Endothelial cell of hepatic sinusoid (primary cell): ENCODE data around the gene TFDP2.
"Not testable (repeated sequence)": the region's sequence is repeated elsewhere in the genome, so short reads cannot be mapped to it uniquely, and the experiment has no call there.

ENCODE experiments used
- in situ Hi-C: cut with HindIII; loops from 2 replicates; pipeline ENCODE4 v1.10.0; 2017; ENCODE audit warnings: low sequenced_read_pairs

Gene TFDP2

DNA sequence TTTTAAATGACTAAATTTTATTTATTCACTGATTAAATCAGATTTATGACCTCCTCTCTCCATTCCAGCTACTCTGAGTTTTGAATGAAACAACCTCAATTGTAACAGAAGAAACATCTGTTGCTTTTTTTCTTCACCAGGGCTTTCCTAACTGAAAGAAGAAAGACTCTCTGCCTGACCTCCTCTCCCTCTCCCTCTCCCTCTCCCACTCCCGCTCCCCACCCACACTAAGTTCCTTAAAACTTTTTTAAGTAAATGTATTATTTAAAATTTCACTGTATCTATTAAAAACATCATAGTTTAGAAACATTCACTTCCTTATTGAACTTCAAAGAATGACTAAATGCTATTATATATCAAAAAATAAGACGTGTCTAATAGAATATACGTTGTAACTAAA is 122.0 kb downstream of the TFDP2 start:
- in situ Hi-C loops, result no loop called here

DNA sequence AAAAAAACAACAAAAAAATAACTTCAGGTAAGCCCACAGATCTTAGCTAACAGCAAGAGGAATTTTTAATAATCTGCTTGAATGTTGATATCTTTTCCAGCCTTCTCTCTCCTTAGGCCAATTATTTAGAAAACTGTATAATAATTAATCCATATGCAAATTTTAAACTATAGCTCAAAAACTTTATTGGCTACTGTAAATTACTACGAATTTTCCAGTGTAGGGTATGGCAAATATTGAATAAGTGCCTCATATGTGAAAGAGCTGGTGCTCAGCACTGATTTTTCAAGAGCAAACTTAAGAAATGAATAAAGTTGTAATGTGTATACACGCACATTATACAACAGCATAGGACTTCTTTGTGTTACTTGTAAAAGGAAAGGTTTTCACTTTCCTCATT is 123.0 kb downstream of the TFDP2 start:
- in situ Hi-C loops, result no loop called here

DNA sequence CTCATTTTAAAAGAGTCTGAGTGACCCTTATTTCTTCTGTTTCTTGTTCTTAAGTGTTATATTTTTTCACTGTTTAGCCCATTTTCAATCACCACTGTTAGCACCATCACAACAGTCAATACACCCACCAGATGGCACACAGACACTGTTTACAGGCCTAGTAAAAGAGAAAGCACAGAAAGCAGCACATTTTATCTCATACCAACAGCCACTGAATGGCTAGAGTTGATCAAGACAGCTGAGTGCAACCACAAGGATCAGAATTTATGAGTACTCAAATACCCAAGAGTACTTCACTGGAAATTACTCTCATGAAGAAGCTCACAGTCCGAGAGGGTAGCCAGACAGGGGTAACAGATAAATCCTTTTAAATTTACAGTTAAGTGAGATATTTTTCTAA is 127.0 kb downstream of the TFDP2 start:
- in situ Hi-C loops, result no loop called here

DNA sequence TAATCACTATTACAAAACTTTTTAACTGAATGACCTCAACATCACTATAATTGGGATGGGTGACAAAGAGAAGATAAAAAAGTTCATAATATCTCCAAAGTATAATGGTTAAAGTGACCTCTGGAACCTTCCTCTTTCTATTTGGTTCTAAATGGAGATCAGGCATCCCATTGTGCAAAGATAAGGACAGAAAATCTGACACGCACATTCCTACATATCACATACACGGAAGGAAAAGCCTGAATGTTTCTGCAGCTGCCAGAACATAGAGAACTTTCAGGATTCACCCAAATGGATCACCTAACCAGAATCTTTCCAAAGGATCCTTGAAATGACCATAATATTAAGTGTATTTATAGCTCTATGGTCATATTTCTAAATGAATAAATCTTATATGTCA is 128.2 kb downstream of the TFDP2 start:
- in situ Hi-C loops, result no loop called here

DNA sequence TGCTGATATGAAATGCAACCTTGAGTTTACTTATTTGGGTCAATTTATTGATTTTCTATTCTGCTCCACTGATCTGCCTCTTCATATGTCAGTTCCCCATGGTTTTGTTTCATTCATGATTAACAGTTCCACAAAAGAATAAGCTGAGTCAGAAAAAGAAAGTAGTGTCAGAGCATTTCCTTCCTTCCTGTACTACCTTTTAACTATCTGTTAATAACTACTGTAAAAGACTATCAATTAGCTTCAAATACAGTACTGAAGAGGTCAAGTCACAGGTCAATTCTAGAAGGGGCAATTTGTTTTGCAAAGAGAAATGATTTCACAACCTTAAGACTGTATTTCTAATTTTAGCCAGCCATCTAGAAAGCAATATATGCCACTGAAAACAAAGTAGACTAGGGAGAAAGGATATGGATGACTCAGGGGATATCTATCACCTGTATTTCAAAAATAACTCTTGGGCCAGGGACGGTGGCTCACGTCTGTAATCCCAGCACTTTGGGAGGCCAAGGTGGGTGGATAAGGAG is 129.5 kb downstream of the TFDP2 start:
- in situ Hi-C loops, result no loop called here

DNA sequence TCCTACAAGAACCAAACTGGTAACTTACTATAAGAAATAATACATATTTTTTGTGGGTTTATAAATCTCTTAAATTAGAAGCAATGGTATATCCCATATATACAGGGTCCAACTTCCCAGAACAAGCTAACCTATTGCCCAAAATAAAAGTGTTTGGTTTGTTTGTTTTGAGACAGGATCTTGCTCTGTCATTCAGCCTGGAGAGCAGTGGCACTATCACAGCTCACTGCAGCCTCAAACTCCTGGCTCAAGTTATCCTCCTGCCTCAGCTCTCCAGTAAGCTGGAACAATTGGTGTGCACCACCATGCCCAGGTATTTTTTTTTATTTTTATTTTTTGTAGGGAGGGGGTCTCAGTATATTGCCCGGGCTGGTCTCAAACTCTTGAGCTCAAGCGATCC is 135.4 kb downstream of the TFDP2 start:
- in situ Hi-C loops, result no loop called here

DNA sequence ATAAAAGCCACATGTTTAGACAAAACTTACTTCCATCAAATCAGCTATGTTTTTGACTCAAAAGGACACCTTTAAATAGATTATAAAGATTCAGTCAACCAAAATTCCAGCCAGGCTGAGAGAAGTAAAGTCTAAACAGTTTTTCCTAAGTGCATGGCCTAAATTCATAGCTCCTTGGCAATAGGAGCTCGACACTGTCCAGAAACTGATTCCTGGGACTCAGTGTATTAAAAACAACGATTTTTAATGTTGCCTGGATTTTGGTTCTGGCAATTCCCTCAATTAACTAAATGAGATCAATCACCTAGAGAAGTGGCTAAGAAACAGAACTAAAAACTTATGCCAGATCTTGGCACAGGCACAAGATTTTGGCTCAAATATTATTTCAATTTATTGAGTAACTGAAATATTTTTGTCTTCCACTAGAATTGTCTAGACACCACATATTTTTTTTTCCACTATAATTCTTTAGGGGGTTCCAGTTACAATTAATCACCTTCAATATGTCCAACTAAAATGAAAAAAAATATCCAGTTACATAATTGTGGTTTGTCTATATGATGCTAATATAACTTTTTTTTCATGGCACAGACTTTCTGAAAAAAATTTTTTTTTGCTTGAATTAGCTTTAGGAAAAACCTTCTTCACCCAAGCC is 135.9 kb downstream of the TFDP2 start:
- in situ Hi-C loops, result no loop called here

DNA sequence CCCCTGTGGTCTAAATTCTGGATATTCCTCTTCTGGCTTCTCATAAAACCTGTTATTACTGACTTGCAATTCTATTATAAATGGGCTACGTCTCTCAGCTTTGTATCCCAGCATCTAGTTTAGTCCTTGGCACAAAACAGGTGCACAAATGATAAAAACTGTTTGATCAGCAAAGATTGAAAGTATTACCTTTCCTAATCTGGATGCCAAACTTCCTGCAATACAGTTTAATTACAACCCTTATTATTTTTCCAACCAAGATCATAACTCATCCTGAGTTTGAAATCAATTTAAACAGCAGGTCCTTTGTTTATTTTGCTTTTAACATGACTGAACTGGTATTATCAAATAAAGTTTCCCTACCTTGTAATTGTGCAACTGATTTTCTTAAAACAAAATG is 140.3 kb downstream of the TFDP2 start:
- in situ Hi-C loops, result no loop called here

DNA sequence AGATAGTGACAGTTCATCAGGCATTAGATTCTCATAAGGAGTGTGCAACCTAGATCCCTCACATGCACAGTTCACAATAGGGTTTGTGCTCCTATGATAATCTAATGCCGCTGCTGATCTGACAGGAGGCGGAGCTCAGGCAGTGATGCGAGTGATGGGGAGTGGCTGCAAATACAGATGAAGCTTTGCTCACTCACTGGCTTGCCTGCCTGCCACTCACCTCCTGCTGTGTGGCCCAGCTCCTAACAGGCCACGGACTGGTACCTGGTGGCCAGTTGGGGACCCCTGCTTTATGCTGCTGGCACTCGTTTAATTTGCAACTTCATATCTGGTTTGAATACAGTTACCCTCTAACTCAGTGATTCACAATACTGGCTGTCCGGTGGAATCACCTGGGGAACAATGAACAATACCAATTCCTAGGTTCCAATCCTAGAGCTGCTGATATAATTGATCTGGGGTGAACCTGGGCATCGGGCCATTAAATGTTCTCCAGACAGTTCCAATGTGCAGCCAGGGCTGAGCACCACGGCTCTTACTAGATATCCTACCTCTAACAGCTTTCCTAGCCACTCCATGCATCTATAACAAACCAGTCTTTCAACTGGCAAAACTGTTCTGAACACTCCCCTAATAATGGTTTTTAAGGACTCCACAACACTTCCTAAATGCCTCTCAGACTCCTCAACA is 141.5 kb downstream of the TFDP2 start:
- in situ Hi-C loops, result no loop called here

DNA sequence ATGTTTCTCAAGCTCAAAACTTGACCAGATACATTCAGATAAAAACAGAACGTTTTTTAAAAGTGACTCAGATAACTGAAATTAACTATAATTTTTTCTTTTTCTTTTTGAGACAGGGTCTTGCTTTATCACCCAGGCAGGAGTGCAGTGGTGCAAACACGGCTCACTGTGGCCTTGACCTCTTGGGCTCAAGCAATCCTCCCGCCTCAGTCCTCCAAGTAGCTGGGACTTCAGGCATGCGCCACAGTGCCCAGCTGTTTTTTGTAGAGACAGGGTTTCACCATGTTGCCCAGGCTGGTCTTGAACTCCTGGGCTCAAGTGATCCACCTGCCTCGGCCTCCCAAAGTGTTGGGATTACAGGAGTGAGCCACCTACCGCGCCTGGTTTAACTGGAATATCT is 144.4 kb downstream of the TFDP2 start:
- in situ Hi-C loops, result not testable (repeated sequence)

DNA sequence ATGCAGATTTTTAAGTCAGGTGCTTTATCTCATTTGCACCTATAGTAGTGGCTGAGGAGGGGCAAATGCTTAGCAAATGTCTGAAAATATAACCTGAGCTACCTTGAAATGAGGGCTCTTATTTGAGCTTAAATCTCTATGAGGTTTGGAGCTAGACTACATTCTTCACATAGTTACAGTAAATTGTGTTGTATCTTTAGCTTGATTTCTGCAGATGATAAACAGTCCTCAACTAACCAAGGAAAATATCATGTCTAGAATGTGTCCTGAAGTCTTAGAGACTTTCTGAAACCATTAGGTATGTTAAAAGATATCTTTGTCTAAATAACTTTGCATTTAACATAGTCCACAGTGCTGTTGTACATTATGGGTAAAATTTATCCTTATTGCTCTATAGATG is 145.3 kb downstream of the TFDP2 start:
- in situ Hi-C loops, result no loop called here

DNA sequence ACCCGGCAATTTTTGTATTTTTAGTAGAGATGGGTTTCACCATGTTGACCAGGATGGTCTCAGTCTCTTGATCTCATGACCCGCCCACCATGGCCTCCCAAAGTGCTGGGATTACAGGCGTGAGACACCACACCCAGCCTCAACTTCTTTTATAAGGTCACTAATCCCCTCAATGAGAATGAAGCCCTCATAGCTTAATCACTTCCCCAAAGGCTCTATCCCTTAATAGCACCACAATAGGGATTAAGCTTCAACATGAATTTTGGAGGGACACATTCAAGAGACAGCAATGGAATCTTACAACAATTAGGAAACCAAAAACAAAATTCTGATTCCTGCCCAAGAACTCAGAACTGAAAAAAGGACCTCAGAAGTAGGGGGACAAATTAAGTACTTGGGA is 146.1 kb downstream of the TFDP2 start:
- in situ Hi-C loops, result no loop called here

DNA sequence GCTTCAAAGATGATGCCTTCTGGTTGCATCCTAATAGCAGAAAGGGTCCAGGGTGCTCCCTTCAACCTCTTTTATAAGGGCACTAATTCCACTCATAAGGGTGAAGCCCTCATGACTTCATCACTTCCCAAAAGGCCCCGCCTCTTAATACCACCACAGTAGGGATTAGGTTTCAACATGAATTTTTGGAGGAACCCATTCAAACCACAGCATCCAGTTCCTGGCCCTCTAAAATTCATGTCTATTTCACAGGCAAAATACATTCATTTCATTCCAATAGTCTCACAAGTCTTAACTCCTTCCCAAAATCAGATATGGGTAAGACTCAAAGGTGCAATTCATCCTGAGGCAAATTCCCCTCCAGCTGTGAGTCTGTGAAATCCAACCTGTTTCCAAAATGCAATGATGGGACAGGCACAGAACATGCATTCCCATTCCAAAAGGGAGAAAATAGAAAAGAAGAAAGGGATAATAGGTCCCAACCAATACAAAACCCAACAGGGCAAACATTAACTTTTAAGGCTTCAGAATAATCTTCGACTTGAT is 148.9 kb downstream of the TFDP2 start:
- in situ Hi-C loops, result no loop called here

DNA sequence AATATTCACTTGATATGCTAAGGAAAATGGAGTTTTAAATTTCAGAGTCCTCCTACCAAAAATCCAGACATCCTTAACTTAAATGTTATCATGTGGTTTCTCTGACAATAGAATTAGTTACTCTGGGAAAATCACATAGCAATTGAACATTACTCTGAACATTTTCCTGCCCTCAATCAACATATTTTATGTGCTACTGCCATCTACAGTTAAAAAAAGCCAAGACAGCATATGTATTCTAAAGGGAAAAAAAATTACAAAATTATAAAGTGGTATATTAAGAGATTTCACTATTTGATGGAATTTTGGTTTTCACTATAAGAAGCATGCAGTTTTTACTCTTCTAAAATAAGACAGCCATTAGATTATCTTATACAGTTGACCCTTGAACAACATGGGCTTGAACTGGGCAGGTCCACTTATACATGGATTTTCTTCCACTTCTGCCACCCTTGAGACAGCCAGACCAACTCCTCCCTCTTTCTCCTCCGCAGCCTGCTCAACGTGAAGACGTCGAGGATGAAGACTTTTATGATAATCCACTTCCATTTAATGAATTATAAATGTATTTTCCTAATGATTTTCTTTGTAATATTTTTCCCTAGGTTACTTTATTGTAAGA is 150.6 kb downstream of the TFDP2 start:
- in situ Hi-C loops, result no loop called here

DNA sequence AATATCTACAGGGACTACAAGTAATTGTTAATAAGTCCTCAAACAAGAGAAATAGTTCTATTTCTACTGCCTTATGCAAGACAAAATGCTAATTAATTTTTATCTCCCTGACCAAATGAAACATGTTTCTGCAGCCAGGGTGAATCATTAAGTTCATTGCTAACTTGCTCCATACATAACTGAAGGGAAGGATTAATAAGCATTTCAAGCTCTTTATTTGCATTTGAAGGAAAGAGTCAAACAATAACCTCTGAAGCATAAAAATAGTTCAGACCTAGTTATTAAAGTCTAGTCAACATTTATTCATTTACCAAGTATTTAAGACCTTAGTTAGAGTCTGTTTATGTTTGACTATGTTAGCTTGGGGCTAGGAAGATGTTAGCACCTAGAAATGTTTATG is 152.9 kb downstream of the TFDP2 start:
- in situ Hi-C loops, result no loop called here

DNA sequence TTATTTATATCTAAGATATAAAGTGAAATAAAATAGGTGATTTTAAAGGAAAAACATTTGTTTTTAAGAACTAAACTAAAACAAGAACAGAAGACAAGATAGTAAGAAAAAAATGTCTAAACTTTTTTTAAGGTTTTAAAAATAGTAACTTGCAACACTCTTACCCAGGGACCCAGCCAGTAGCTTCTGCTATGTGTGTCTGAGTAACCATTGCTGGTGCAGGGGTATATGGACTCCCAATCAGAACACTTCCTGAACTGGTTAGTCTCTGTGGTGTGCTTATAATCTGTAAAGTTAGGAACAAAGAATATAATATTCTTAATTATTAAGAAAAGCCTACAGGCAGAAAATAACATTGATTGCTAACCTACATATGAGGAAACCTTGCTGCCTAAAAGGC is 154.5 kb downstream of the TFDP2 start:
- in situ Hi-C loops, result no loop called here

DNA sequence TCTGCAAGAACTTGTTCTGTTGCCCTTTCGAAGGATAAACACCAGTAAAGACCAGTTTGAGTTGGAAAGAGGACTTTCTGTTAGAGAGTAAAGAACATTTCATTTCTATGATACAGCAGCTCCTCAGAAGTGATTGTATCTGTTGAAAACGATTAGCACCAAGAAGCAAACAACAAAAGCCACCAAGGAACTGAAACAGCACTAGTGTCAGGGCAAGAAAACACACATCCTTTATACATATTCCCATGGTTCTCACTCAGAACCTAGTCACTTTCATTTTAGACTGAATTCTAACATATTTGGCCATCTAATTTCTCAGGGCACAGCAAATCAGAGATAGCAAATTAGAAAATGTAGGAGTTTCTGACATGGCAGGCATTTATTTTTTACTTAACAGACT is 156.8 kb downstream of the TFDP2 start:
- in situ Hi-C loops, result no loop called here

DNA sequence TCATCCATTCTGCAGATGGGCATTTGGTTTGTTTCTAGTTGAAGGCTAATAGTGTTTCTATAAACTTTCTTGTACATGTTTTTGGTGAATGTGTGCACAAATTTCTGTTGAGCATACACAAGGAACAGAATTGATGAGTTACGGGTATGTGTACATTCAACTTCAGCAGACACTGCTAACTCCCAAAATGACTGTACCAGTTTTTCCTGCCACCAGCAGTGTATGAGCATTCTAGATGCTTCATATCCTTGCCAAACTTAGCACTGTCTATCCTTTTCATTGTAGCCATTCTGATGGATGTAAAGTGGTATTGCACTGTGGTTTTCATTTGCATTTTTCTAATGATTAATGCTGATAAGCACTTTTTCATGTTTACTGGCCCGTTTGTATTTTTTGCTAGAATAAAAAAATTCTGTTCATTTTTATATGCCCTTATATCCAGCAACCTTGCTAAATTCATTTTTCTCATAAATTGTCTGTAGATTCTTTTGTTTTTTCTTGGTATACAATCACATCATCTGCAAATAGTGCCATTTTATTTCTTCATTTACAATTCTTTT is 162.7 kb downstream of the TFDP2 start:
- in situ Hi-C loops, result no loop called here

DNA sequence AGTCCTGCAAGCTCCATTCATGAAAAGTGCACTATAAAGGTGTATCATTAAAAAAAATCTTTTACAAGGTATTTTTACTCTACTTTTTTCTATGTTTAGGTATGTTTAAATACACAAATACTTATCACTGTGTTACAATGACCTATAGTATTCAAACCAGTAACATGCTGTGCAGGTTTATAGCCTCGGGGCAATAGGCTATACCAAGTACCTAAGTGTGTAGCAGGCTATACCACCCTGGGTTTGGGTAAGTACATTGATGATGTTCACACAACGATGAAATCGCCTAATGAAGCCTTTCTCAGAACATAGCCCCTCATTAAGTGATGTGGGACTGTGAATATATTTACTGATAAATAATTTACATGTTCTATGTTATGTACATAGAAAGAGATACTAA is 168.3 kb downstream of the TFDP2 start:
- in situ Hi-C loops, result no loop called here

DNA sequence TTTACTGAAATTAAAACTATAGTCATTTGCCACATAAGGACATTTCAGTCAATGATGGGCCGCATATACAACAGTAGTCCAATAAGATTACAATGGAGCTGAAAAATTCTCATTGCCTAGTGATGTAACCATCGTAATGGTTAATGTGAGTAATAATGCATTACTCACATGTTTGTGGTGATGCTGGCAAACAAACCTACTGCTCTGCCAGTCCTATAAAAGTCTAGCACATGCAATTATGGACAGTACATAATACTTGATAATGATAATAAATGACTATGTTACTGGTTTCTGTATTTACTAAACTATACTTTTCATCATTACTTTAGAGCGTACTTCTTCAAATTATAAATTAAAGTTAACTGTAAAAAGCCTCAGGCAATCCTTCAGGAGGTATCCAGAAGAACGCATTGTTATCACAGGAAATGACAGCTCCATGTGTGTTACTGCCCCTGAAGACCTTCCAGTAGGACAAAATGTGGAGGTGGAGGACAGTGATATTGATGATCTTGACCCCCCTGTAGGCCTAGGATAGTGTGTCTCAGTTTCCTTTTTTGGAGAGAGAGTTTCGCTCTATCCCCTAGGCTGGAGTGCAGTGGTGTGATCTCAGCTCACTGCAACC is 170.2 kb downstream of the TFDP2 start:
- in situ Hi-C loops, result no loop called here

DNA sequence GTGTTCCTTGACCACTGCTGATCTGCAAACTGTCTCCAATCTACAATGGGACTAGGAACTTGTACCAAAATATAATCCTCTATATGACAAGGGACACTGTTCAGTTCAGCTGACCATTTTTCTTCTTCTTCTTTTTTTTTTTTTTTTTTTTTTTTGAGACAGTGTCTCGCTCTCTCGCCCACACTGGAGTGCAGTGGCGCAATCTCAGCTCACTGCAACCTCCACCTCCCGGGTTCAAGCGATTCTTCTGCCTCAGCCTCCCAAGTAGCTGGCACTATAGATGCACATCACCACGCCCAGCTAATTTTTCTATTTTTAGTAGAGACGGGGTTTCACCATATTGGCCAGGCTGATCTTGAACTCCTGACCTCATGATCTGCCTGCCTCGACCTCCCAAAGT is 174.6 kb downstream of the TFDP2 start:
- in situ Hi-C loops, result not testable (repeated sequence)
